OCI-LY3 (cell line): ENCODE results near the gene ZHX3.

Experiments used
- H2AFZ ChIP-seq: fragments of 200-600, 300-600 bp; shearing (Covaris generic); 2 replicates; pipeline ENCODE4 v1.6.0; 2014; ENCODE audit warnings: antibody characterized with exemption, low read depth, low read length
- H3K27ac ChIP-seq: fragments of 200-600, 300-600 bp; sonication (generic); 2 replicates; pipeline ENCODE4 v1.5.1; 2014; ENCODE audit warnings: mild to moderate bottlenecking, low read length, moderate library complexity, mixed read lengths
- H3K27me3 ChIP-seq: fragments of 200-600, 300-600 bp; sonication (generic); 2 replicates; pipeline ENCODE4 v1.6.1; 2014; ENCODE audit warnings: low read depth, low read length, mixed read lengths
- H3K36me3 ChIP-seq: fragments of 200-600, 300-600 bp; sonication (generic); replicated peaks from 2 replicates; pipeline ENCODE3; 2014; ENCODE audit warnings: low read depth, low read length, mixed read lengths
- H3K4me1 ChIP-seq: fragments of 300-600, 200-600 bp; sonication (generic); 2 replicates; pipeline ENCODE4 v1.6.1; 2014; ENCODE audit warnings: low read length, mixed read lengths
- H3K4me2 ChIP-seq: fragments of 200-600, 300-600 bp; sonication (generic); 2 replicates; pipeline ENCODE4 v1.6.1; 2014; ENCODE audit warnings: low read length, mixed read lengths
- H3K4me3 ChIP-seq: fragments of 300-600, 200-600 bp; sonication (generic); 2 replicates; pipeline ENCODE4 v1.5.1; 2014; ENCODE audit warnings: antibody characterized with exemption, mild to moderate bottlenecking, low read length, moderate library complexity
- H3K79me2 ChIP-seq: fragments of 300-600, 200-600 bp; shearing (Covaris generic); 2 replicates; pipeline ENCODE4 v1.6.1; 2014; ENCODE audit warnings: mild to moderate bottlenecking, low read length, mixed read lengths
- H3K9ac ChIP-seq: fragments of 300-600, 200-600 bp; shearing (Covaris generic); 2 replicates; pipeline ENCODE4 v1.6.0; 2014; ENCODE audit warnings: mild to moderate bottlenecking, low read length, moderate library complexity
- H3K9me3 ChIP-seq: fragments of 200-600, 300-600 bp; shearing (Covaris generic); 2 replicates; pipeline ENCODE4 v1.6.1; 2014; ENCODE audit warnings: low read length, mixed read lengths; ENCODE audit not compliant: insufficient read depth
- H4K20me1 ChIP-seq: fragments of 200-600, 300-600 bp; sonication (generic); 2 replicates; pipeline ENCODE4 v1.6.1; 2016; ENCODE audit warnings: low read length, mixed read lengths; ENCODE audit not compliant: insufficient read depth
- EZH2phosphoT487 ChIP-seq: fragments of 200-600 bp; shearing (Covaris generic); IDR thresholded peaks from 2 replicates; pipeline ENCODE4 v1.6.1; 2018; ENCODE audit warnings: antibody characterized with exemption, mixed run types, low read depth
- TF ChIP-seq, protein P1 (sequence below): fragments of 200-600, 300-600 bp; sonication (generic); IDR thresholded peaks from 2 replicates; pipeline ENCODE4 v1.5.1; 2014; ENCODE audit warnings: antibody characterized with exemption, low read length, low read depth

Gene ZHX3

DNA sequence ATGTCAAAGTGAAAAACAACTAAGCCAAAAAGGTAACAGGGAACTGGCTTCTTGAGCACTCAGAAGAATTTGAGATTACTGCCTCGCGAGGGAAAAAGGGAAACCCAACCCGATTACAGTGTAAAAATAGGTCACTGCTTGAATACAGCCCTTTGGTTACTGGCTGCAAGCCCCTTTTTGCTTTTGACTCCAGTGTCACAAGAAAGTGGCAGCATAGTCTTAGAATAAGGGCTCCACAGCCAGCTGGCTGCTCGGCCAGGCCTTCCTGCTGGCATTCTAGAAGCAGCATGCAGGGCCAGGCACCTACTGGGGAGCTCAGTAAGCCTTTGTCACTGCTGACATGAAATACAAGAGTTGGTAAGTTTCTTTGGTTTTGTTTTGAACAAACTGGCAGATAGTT lies 83.0 kb downstream of the ZHX3 start:
- Histone ChIP-seq H3K79me2 (no peaks in the 10 kb centered on the region), H4K20me1 (0 out of 2 replicates have a peak, but pooled peaks cover 2% of the 10 kb centered on the region), H3K9me3 (no peaks in the 10 kb centered on the region), H3K4me2 (no peak overlapping the region), H3K4me1 (peaks cover 8% of the 10 kb centered on the region), H3K9ac (no peak overlapping the region), H3K27me3 (peaks cover 5% of the 10 kb centered on the region; the same call in 1 of the 2 replicates), H3K27ac (no peak overlapping the region), H3K36me3 (no peaks in the 10 kb centered on the region), H3K4me3 (no peak overlapping the region), H2AFZ (no peak overlapping the region)
- TF ChIP-seq, protein P1, sequence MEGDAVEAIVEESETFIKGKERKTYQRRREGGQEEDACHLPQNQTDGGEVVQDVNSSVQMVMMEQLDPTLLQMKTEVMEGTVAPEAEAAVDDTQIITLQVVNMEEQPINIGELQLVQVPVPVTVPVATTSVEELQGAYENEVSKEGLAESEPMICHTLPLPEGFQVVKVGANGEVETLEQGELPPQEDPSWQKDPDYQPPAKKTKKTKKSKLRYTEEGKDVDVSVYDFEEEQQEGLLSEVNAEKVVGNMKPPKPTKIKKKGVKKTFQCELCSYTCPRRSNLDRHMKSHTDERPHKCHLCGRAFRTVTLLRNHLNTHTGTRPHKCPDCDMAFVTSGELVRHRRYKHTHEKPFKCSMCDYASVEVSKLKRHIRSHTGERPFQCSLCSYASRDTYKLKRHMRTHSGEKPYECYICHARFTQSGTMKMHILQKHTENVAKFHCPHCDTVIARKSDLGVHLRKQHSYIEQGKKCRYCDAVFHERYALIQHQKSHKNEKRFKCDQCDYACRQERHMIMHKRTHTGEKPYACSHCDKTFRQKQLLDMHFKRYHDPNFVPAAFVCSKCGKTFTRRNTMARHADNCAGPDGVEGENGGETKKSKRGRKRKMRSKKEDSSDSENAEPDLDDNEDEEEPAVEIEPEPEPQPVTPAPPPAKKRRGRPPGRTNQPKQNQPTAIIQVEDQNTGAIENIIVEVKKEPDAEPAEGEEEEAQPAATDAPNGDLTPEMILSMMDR = no peak
- no peak for TF ChIP-seq EZH2phosphoT487

DNA sequence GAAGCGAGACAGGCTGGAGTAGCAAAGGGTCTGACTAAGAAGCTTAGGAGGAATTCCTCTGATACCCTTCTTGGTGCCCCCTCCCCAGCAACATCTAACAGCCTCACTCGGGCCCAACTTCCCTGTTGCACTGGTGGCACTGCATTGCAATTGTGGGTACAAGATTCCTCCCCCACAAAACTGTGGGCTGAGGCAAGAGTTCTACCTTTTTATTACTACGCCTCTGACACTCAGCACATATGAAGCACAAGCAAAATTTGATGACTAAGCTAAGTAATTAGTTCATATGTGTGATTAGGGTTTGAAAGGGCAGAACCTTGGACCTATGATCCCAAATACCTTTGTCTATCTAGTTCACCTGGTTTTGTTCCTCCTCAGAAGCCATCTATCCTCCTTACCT lies 83.5 kb downstream of the ZHX3 start:
- Histone ChIP-seq H3K36me3 (no peaks in the 10 kb centered on the region), H3K79me2 (no peaks in the 10 kb centered on the region), H3K9me3 (no peaks in the 10 kb centered on the region), H3K27me3 (peaks cover 5% of the 10 kb centered on the region; the same call in 1 of the 2 replicates), H3K9ac (no peak overlapping the region), H3K27ac (no peak overlapping the region), H3K4me1 (peaks cover 8% of the 10 kb centered on the region), H2AFZ (no peak overlapping the region), H3K4me3 (no peak overlapping the region), H3K4me2 (no peak overlapping the region), H4K20me1 (0 out of 2 replicates have a peak, but pooled peaks cover 2% of the 10 kb centered on the region)
- no peak for TF ChIP-seq EZH2phosphoT487
- TF ChIP-seq, protein P1 = no peak

GRCh38 chr20:41232973-41233926 lies 84.3 kb downstream of the ZHX3 start:
- H3K4me3 ChIP-seq = 0 out of 2 replicates have a peak overlapping the region, but pooled peaks have one; percentile 23
- no peak overlapping the region for H3K9ac ChIP-seq
- peak overlapping the region; percentile 50 for H3K4me2 ChIP-seq

More at GRCh38 chr20:41232973-41233926, 84.3 kb downstream of the ZHX3 start:
- Histone ChIP-seq H3K4me1 (peaks cover 13% of the 10 kb centered on the region), H2AFZ (no peak overlapping the region), H3K9me3 (no peaks in the 10 kb centered on the region), H3K36me3 (no peaks in the 10 kb centered on the region), H3K27ac (no peak overlapping the region), H3K27me3 (peaks cover 5% of the 10 kb centered on the region; the same call in 1 of the 2 replicates), H4K20me1 (0 out of 2 replicates have a peak, but pooled peaks cover 2% of the 10 kb centered on the region), H3K79me2 (no peaks in the 10 kb centered on the region)
- TF ChIP-seq, protein P1 = no peak
- no peak for TF ChIP-seq EZH2phosphoT487
